GM10266 (cell line): ENCODE results near the gene FXYD7.
"Not testable (repeated sequence)": the region's sequence is repeated elsewhere in the genome, so short reads cannot be mapped to it uniquely, and the experiment has no call there.

Experiments used
- DNase-seq: peaks from one replicate; pipeline ENCODE4 v3.0.0; 2012; ENCODE audit errors: extremely low spot score
- TF ChIP-seq, protein P1 (sequence below): IDR thresholded peaks from 2 replicates; pipeline ENCODE4 v1.5.1; 2012; ENCODE audit warnings: mild to moderate bottlenecking, low read depth; ENCODE audit not compliant: control insufficient read depth, insufficient read depth; ENCODE audit errors: missing control alignments

Gene FXYD7

DNA sequence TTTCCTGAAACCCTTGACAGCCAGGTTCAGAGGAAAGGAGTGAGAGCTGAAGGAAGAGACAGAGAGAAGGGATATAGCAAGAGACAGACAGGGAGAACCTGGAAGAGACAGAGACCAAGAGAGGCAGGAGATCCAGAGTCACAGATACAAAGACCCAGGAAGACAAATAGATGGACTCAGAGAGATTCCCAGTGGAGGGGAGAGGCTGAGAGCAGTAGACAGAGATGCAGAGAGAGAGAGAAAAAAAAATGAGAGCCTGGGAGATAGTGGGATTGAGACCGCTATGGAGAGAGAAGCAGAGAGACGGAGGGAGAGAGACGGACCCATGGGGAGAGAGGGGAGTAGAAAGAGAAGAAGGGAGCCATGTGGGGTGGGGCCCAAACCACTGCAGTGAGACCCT lies 763 bp downstream of the FXYD7 start:
- TF ChIP-seq, protein P1, sequence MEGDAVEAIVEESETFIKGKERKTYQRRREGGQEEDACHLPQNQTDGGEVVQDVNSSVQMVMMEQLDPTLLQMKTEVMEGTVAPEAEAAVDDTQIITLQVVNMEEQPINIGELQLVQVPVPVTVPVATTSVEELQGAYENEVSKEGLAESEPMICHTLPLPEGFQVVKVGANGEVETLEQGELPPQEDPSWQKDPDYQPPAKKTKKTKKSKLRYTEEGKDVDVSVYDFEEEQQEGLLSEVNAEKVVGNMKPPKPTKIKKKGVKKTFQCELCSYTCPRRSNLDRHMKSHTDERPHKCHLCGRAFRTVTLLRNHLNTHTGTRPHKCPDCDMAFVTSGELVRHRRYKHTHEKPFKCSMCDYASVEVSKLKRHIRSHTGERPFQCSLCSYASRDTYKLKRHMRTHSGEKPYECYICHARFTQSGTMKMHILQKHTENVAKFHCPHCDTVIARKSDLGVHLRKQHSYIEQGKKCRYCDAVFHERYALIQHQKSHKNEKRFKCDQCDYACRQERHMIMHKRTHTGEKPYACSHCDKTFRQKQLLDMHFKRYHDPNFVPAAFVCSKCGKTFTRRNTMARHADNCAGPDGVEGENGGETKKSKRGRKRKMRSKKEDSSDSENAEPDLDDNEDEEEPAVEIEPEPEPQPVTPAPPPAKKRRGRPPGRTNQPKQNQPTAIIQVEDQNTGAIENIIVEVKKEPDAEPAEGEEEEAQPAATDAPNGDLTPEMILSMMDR: no peak
- no peak for DNase-seq

DNA sequence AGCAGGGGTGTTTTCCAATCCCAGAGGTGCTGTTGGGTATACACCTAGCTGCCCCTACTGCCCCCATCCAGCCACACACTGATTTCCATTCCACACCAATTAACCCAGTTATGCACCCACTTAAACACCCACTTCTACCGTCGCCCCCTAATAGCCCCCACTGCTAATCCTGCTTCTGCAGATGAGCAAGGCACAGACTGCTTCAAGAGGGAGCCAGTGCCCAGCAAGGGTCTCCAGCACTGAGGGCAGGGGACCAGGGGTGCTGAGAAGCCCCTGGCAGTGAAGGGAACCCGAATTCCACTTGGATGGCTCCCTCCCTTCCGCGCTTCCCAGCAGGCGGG lies 1.2 kb downstream of the FXYD7 start:
- DNase-seq: no peak
- TF ChIP-seq, protein P1: no peak

DNA sequence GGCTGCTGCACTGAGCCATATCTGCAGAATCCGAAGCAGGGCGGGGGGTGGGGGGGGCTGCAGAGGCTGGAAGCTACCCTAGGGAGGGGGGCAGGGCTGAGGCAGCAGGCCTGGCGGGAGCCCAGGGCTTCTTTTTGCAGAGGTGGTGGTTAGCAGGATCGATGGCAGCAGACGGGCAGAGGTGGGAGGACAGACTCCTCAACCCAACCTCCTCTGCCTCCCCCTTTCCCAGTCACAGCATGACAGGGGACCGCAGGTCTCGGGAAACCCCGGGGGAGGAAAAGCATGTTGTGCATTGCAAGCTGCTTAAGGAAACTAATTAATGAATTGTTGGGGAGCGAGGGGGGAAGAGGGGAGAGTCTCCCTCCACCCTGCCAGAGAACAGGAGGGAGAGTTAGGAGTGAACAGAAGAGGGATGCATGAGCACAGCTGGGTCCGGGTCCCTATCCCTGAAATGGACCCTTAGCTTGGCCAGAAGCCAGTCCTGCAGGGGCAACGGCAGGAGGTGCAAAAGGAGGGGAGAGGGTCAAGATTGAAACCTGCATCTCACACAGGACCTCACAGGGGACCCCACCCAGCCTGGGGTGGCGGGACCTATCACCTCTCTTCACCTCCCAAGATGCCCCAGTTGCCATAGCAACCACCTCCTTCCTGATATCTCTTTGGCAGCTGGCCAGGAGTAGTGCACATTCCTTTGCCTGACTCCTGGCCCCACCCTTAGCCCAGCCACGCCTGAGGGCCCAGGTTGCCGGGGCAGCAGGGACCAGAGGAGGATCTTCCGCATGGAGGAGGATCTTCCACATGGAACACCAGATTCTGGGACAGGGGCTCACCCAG lies 1.8 kb downstream of the FXYD7 start:
- TF ChIP-seq, protein P1: no peak
- DNase-seq: no peak

DNA sequence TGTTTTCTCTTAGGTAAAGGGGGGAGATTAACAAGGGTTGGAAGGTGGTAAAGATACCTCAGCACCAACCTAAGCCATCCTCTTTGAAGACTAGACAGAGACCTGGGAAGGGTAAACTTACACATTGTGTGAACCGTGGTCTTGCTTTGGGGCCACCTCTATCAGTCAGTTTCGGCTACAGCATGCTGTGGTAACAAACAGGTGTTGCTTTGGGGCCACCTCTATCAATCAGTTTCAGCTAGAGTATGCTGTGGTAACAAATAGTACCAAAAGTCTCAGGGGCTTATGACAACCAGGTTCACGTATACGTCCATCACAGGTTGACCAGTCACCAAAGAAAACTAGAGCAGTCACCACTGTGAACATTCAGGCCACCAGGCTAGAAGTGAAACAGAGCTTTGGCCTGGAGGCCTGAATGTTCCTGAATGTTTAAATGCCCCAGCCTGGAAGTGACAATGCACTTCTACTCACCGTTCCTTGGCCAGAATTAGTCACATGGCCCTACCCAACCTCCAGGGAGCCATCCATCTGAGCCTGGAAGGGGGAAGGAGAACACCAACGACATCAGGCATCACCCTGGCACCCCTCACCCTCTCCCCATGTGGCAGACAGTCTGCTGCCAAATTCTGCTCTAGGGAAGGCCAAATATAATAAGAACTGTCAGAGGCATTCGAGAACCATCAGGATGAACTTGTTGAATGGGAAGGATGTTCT lies 3.8 kb downstream of the FXYD7 start:
- TF ChIP-seq, protein P1: no peak
- DNase-seq: no peak

DNA sequence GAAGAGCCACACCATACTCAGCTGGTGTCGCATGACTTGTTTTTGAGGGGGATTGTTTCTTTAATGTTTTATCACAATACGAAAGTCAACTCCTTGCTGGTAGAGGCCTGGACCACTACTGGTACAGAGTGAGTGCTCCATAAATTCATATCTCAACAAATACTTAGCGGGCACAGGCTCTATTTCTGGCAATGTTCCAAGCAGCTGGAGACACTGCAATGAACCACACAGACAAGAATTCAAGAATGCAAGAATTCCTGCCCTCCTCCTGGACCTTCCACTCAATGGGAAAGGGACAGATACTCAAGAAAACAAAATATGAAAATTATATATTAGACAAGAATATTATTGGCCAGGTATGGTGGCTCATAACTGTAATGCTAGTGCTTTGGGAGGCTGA lies 6.4 kb downstream of the FXYD7 start:
- TF ChIP-seq, protein P1: no peak
- no peak for DNase-seq

DNA sequence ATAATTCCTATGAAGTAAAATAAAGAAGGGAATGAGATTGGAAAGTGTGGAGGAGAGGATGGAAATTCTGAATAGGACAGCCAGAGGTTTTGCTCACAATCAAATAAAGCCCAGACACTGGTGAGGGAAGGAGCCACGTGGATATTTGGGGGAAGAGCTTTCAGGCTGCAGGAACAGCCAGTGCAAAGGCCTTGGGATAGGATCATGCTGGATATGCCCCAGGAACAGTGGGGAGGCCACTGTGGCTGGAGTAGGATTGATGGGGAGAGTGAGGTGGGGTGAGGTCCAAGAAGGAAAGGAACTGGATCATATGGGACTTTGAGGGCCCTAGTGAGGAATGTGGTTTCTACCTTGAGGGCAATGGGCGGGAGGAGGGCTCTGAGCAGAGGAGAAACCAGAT lies 7.4 kb downstream of the FXYD7 start:
- TF ChIP-seq, protein P1: no peak
- no peak for DNase-seq

DNA sequence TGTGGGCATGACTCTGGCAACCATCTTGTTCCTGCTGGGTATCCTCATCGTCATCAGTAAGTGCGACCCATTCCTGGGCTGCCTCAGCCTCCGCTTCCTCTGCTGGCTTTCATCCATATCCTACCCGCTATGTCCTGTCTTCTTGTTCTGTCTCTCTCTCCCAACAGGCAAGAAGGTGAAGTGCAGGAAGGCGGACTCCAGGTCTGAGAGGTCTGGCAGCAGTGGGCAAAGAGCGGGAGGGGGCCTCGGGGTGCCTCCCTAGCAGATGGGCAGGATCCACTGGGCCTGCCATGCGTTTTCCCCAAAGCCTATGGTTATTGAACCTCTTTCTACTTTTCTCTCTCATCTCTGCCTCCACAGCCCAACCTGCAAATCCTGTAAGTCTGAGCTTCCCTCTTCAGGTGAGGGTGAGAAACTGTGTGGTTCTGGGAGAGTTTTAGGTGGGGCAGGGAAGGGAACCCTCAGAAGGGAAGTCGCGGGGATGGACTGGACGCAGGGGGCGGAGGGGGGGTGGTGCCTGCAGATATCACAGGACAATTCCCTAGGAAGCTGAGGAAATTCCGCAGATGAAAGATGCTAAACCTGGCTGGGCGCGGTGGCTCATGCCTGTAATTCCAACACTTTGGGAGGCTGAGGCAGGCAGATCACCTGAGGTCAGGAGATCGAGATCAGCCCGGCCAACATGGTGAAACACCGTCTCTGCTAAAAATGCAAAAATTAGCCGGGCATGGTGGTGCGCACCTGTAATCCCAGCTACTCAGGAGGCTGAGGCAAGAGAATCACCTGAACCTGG lies 8.4 kb downstream of the FXYD7 start:
- no peak for DNase-seq
- TF ChIP-seq, protein P1: no peak

DNA sequence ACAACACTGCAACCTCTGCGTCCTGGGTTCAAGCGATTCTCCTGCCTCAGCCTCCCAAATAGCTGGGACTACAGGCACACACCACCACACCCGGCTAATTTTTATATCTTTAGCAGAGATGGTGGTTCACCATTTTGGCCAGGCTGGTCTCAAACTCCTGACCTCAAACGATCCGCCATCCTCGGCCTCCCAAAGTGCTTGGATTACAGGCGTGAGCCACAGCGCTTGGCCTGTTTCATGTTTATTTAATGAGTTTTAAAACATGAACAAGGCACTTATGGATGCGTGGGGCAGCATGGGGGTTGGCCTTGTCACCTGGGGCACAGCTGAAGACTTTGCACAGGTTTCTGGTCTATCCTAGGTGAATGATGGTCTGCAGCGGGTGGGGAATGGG lies 10.1 kb downstream of the FXYD7 start:
- DNase-seq: not testable (repeated sequence)
